Fibroblast of lung (primary cell): ENCODE results near the gene KIF1C.

Experiments used
- CTCF ChIP-seq, 2 donors: IDR thresholded peaks in 1 of 2; conservative IDR thresholded peaks in 1 of 2; 1 replicate in 1 of 2; 2 replicates in 1 of 2; pipeline ENCODE4 v1.5.1; 2011 to 2012; ENCODE audit warnings: low read length in 2 of 2, control low read depth in 1 of 2, inconsistent platforms in 1 of 2, low read depth in 1 of 2, mild to moderate bottlenecking in 1 of 2
- EZH2 ChIP-seq: IDR thresholded peaks from 2 replicates; pipeline ENCODE4 v1.5.1; 2012; ENCODE audit warnings: low read length, control low read depth, mild to moderate bottlenecking; ENCODE audit errors: missing control alignments

GRCh38 chr17:5031365-5032082, 33.8 kb downstream of the KIF1C start:
- TF ChIP-seq CTCF (conservative IDR thresholded peaks at IDR 0.05 in 1 of 2, IDR thresholded peaks at IDR 0.05 in 1 of 2; ENCODE audit: low read depth in 1 of 2, low read length in 2 of 2) (peak; percentile 73 to 81), EZH2 (no peak)
